ENCODE measurements around the gene EPN1.

Gene EPN1

GRCh38 chr19:55693336-55693974, 18.4 kb downstream of the EPN1 start:
- no peak for TF ChIP-seq GATA2 (IDR thresholded peaks at IDR 0.05; ENCODE audit: low read depth, low read length)
- TF ChIP-seq GATA3 (IDR thresholded peaks at IDR 0.05; ENCODE audit: low read depth, low read length), result no peak

DNA sequence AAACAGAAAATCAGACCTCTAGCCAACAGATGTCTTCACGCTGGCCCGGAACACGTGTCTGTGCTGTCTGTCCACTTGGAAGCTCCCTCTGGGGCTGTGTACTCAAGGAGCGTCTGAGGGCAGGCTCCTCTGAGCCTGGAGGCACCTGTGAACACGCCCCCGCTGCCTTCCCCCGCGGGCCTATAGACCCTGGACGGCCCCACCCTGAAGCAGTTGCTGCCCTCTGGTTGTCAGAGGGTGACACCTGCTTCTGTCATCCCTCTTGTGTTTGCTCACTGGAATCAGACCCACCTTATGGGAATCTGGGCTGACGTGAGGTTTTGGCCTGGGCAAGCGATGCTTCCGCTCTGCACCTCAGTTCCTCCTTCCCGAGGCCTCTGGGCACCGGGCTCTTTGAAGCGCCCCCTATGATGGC, 19.2 kb downstream of the EPN1 start:
- TF ChIP-seq GATA2 (IDR thresholded peaks at IDR 0.05; ENCODE audit: low read depth, low read length), result no peak
- TF ChIP-seq GATA3 (IDR thresholded peaks at IDR 0.05; ENCODE audit: low read depth, low read length), result no peak

DNA sequence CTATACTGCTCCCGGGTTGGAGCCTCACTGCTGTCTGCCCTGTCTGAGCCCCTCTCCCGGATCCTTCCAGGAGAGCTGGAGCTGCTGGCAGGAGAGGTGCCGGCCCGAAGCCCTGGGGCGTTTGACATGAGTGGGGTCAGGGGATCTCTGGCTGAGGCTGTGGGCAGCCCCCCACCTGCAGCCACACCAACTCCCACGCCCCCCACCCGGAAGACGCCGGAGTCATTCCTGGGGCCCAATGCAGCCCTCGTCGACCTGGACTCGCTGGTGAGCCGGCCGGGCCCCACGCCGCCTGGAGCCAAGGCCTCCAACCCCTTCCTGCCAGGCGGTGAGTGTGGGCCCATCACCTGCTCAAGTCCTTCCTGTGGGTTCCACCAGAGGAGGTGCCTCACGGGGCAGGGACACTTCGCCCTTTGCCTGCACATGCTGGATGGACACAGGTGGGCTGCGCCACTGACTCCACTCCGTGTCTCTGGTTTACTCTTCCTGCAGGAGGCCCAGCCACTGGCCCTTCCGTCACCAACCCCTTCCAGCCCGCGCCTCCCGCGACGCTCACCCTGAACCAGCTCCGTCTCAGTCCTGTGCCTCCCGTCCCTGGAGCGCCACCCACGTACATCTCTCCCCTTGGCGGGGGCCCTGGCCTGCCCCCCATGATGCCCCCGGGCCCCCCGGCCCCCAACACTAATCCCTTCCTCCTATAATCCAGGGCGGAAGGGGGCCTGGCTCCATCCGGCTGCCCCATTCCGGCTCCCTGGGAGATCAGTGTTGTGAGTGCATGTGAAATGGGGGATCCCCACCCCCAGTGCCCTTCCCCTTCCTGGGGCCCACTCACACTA, 19.8 kb downstream of the EPN1 start:
- TF ChIP-seq GATA2 (IDR thresholded peaks at IDR 0.05; ENCODE audit: low read depth, low read length), result no peak
- TF ChIP-seq GATA3 (IDR thresholded peaks at IDR 0.05; ENCODE audit: low read depth, low read length), result no peak

GRCh38 chr19:55695511-55696290, 20.7 kb downstream of the EPN1 start:
- no peak for TF ChIP-seq GATA3 (IDR thresholded peaks at IDR 0.05; ENCODE audit: low read depth, low read length)
- TF ChIP-seq GATA2 (IDR thresholded peaks at IDR 0.05; ENCODE audit: low read depth, low read length), result no peak

DNA sequence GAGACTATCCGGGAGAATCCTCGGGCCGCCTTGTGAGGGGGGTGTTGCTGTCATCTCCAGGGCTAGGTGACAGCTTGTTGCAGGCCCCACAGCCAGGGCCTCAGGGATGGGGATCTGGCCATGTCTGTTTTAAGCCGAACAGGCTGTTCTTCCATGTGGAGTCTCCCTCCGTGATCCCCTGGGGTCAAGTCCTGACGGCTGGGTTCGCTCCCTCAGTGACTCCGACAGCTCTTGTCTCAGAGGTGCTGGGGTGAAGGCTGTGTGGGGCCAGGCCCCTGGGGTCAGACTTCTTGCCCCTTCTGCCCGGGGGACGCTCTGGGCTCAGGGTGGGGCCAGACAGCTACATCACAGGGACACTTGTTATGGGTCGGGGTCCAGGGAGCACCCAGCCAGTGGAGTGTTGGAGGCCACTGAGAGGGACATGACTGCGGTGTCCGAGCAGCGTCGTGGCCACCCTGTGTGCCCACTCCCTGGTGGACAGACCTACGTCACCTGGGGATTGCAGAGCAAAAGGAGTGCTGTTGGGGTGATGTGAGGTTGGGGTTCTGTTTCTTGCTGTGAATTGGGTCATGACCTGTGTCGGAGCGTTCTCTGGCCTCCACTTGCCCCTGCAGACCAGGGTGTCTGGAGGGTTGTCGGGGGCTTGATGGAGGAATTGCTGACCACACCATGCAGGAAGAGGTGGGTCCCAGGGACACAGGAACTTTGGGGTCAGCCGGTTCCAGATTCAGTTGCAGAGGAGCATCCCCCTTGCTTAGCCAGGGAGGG, 21.5 kb downstream of the EPN1 start:
- TF ChIP-seq GATA3 (IDR thresholded peaks at IDR 0.05; ENCODE audit: low read depth, low read length), result no peak
- no peak for TF ChIP-seq GATA2 (IDR thresholded peaks at IDR 0.05; ENCODE audit: low read depth, low read length)

GRCh38 chr19:55697069-55697440, 22.0 kb downstream of the EPN1 start:
- no peak for TF ChIP-seq GATA2 (IDR thresholded peaks at IDR 0.05; ENCODE audit: low read depth, low read length)
- TF ChIP-seq GATA3 (IDR thresholded peaks at IDR 0.05; ENCODE audit: low read depth, low read length), result no peak

DNA sequence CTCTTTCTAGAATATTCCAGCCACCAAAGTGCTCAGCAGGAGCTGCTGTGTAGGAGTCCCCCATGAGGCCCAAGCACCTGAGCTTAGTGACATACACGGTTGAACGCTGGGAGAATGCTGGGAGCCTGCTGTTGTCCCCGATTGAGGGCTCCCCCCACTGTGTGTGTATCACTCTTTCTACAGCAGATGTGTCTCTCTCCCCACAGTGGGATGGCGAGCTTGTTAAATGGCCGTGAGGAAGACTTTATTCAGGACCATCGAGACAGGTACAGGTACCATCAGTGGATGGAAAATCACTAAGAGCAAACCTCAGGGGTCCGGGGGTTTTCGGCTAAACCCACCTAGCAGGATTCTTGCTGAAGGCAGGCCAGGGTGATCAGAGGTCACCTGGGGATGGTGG, 22.7 kb downstream of the EPN1 start:
- TF ChIP-seq GATA2 (IDR thresholded peaks at IDR 0.05; ENCODE audit: low read depth, low read length), result no peak

GRCh38 chr19:55698256-55698655, 23.2 kb downstream of the EPN1 start:
- TF ChIP-seq GATA2 (IDR thresholded peaks at IDR 0.05; ENCODE audit: low read depth, low read length), result no peak
- TF ChIP-seq GATA3 (IDR thresholded peaks at IDR 0.05; ENCODE audit: low read depth, low read length), result no peak

DNA sequence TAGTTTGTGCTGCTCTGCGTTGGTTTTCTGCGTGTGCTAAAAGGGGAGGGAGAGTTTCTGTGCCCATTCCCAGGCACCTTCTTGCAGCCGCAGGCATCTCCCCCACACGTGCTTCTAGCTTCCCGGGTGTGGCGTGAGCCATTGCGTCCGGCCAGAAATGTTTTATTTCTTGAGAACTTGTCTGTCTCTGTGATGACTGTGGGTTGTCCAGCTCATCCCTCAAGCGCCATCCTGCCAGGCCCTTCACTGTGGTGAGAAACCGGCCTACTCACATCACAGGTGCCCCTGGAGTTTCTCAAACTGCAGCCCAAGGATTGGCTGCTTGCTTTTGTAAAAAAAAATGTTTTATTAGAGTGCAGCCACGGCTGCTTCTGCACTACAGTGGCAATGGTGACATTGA, 24.2 kb downstream of the EPN1 start:
- TF ChIP-seq GATA2 (IDR thresholded peaks at IDR 0.05; ENCODE audit: low read depth, low read length), result no peak
- no peak for TF ChIP-seq GATA3 (IDR thresholded peaks at IDR 0.05; ENCODE audit: low read depth, low read length)

GRCh38 chr19:55700813-55701212, 25.8 kb downstream of the EPN1 start:
- TF ChIP-seq GATA3 (IDR thresholded peaks at IDR 0.05; ENCODE audit: low read depth, low read length) (no peak), GATA2 (IDR thresholded peaks at IDR 0.05; ENCODE audit: low read depth, low read length) (no peak)

DNA sequence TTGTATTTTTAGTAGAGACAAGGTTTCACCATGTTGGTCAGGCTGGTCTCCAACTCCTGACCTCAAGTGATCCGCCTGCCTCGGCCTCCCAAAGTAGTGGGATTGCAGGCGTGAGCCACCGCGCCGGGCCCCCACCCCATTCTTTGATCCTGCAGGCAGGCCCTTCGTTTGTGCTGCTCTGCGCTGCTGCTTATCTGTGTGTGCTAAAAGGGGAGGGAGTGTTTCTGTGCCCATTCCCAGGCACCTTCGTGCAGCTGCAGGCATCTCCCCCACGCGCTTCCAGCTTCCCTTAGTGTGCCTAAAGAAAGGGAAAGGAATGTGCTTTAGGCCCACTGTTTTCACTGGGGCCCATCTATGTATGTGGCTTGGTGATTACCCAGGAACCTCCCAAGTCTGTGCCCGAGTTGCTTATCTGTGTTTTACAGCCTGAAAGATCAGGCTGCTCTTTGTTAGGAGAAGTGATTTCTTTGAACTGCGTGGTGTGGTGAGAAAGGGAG, 27.2 kb downstream of the EPN1 start:
- TF ChIP-seq GATA2 (IDR thresholded peaks at IDR 0.05; ENCODE audit: low read depth, low read length) (no peak), GATA3 (IDR thresholded peaks at IDR 0.05; ENCODE audit: low read depth, low read length) (no peak)

DNA sequence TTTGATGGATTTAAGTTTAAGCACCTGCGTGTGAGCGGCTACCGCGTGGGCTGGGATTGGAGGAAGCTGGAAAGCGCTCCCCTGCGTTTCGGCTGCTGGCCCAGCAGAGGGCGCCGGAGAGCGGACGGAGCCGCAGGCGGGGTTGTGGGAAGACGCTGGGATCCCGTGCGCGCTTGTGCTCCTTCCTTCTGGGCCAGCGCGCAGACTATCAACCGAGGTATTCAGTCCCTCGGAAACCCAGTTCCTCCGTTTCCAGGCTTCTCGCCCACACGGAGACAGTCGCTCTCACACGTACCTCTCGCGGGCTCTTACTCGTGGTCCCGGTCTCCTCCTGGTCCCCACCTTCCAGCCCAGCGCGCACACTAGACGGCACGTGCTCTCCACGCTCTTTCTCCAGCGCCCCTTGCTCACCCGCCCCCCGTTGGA, 28.8 kb downstream of the EPN1 start:
- TF ChIP-seq GATA3 (IDR thresholded peaks at IDR 0.05; ENCODE audit: low read depth, low read length) (no peak), GATA2 (IDR thresholded peaks at IDR 0.05; ENCODE audit: low read depth, low read length) (no peak)

DNA sequence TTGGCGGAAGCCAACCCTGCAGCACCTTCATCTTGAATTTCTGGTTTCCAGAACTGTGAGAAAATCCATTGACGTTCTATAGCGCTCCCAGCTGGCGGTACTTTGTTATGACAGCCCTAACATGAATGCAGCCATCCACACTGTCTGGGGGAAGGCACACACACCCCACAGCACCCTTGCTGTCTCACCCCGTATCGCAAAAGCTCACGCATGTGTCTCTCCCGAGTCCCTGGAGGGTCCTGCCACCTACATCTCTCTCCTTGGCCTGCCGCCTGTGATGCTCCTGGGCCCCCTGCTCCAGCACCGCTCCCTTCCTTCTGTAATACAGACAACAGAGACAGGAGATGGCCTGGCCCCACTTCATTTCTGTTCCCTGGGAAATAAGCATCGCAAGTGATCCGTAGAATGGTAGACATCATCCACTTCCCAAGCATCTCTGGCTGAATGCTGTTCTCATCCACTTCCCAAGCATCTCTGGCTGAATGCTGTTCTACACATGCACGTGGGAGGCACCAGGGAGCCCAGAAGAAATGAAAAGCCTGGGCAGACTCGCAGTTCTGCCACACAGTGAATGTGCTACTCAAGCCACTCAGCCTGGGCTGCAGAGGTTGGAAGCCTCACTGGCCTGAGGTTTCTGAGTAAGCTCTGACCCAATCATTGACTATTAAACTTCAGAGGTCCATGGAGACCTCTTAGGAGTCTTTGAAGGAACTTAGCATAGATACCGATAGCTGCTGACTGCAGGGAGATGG, 29.6 kb downstream of the EPN1 start:
- TF ChIP-seq GATA3 (IDR thresholded peaks at IDR 0.05; ENCODE audit: low read depth, low read length), result no peak
- no peak for TF ChIP-seq GATA2 (IDR thresholded peaks at IDR 0.05; ENCODE audit: low read depth, low read length)
